Measurements from ENCODE around the gene FAM83D.

FAM83D gene

DNA sequence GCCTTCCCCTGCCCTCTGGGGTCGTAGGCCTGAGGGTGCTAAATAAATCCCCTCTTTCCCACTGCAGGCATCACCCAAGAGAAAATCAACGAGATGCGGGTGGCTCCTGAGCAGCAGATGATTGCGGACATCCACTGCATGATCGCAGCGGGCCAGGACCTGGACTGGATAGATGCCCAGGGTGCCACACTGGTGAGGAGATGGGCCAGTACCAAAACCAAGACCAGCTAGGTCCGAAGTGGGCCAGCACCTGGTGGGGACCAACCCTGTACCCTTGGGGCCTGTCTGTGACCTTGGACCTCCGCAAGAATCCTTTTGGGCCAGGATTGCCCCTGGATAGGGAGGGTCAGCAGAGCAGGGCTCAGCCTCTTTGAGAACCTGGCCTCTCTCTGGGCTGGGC lies 23.6 kb upstream of the FAM83D start:
- TF ChIP-seq CTCF (IDR thresholded peaks at IDR 0.05; ENCODE audit: low read depth, low read length, poor library complexity, severe bottlenecking), result no peak
- TF ChIP-seq EZH2phosphoT487 (IDR thresholded peaks at IDR 0.05; ENCODE audit: borderline replicate concordance, low read length), result no peak
- Histone ChIP-seq H3K36me3 (ENCODE audit: control insufficient read depth, low read length) (peaks cover 90% of the 10 kb centered on the region), H3K27me3 (ENCODE audit: control insufficient read depth, low read length) (no peaks in the 10 kb centered on the region)

GRCh38 chr20:38903335-38903734 lies 22.9 kb upstream of the FAM83D start:
- Histone ChIP-seq H3K27ac (ENCODE audit: low read depth, low read length) (no peak overlapping the region), H3K4me3 (ENCODE audit: low read length) (no peak overlapping the region), H3K27me3 (ENCODE audit: control insufficient read depth, low read length) (no peaks in the 10 kb centered on the region), H3F3A (ENCODE audit: control insufficient read depth, insufficient read depth) (no peaks in the 10 kb centered on the region), H3K9me3 (ENCODE audit: control insufficient read depth, insufficient read depth, low read length) (no peaks in the 10 kb centered on the region), H3K9me2 (replicated peaks; ENCODE audit: control insufficient read depth, low read length) (no peaks in the 10 kb centered on the region), H3K4me2 (ENCODE audit: low read length) (no peak overlapping the region), H3K79me2 (ENCODE audit: control insufficient read depth, low read length) (no peaks in the 10 kb centered on the region), H3K36me3 (ENCODE audit: control insufficient read depth, low read length) (peaks cover 90% of the 10 kb centered on the region), H4K20me1 (ENCODE audit: control insufficient read depth, insufficient read depth, low read depth, low read length) (no peaks in the 10 kb centered on the region), H3K4me1 (ENCODE audit: control insufficient read depth, low read length) (no peaks in the 10 kb centered on the region)
- TF ChIP-seq EZH2phosphoT487 (IDR thresholded peaks at IDR 0.05; ENCODE audit: borderline replicate concordance, low read length) (no peak), CTCF (IDR thresholded peaks at IDR 0.05; ENCODE audit: low read depth, low read length, poor library complexity, severe bottlenecking) (no peak)

More for the DNA sequence above, 23.6 kb upstream of the FAM83D start:
- H3K79me2 ChIP-seq (ENCODE audit: control insufficient read depth, low read length), result no peaks in the 10 kb centered on the region; the same call in 1 of the 2 replicates
- H3K4me2 ChIP-seq (ENCODE audit: low read length), result no peak overlapping the region
- H3K9me2 ChIP-seq (replicated peaks; ENCODE audit: control insufficient read depth, low read length), result no peaks in the 10 kb centered on the region
- H3K4me3 ChIP-seq (ENCODE audit: low read length), result no peak overlapping the region
- H4K20me1 ChIP-seq (ENCODE audit: control insufficient read depth, insufficient read depth, low read depth, low read length), result no peaks in the 10 kb centered on the region
- no peaks in the 10 kb centered on the region for H3K9me3 ChIP-seq (ENCODE audit: control insufficient read depth, insufficient read depth, low read length)
- H3K27ac ChIP-seq (ENCODE audit: low read depth, low read length), result no peak overlapping the region
- H3F3A ChIP-seq (ENCODE audit: control insufficient read depth, insufficient read depth), result no peaks in the 10 kb centered on the region
- no peaks in the 10 kb centered on the region for H3K4me1 ChIP-seq (ENCODE audit: control insufficient read depth, low read length)

GRCh38 chr20:38905375-38905774 lies 20.8 kb upstream of the FAM83D start:
- Histone ChIP-seq H3F3A (ENCODE audit: control insufficient read depth, insufficient read depth) (no peaks in the 10 kb centered on the region), H3K9me3 (ENCODE audit: control insufficient read depth, insufficient read depth, low read length) (no peaks in the 10 kb centered on the region), H3K4me1 (ENCODE audit: control insufficient read depth, low read length) (no peaks in the 10 kb centered on the region), H3K36me3 (ENCODE audit: control insufficient read depth, low read length) (peaks cover 83% of the 10 kb centered on the region), H4K20me1 (ENCODE audit: control insufficient read depth, insufficient read depth, low read depth, low read length) (no peaks in the 10 kb centered on the region), H3K27ac (ENCODE audit: low read depth, low read length) (no peak overlapping the region), H3K9me2 (replicated peaks; ENCODE audit: control insufficient read depth, low read length) (no peaks in the 10 kb centered on the region), H3K4me3 (ENCODE audit: low read length) (no peak overlapping the region), H3K79me2 (ENCODE audit: control insufficient read depth, low read length) (no peaks in the 10 kb centered on the region), H3K4me2 (ENCODE audit: low read length) (no peak overlapping the region), H3K27me3 (ENCODE audit: control insufficient read depth, low read length) (no peaks in the 10 kb centered on the region)
- no peak for TF ChIP-seq CTCF (IDR thresholded peaks at IDR 0.05; ENCODE audit: low read depth, low read length, poor library complexity, severe bottlenecking)
- TF ChIP-seq EZH2phosphoT487 (IDR thresholded peaks at IDR 0.05; ENCODE audit: borderline replicate concordance, low read length), result no peak
